ENCODE data around the gene ST6GALNAC4.

Gene ST6GALNAC4

DNA sequence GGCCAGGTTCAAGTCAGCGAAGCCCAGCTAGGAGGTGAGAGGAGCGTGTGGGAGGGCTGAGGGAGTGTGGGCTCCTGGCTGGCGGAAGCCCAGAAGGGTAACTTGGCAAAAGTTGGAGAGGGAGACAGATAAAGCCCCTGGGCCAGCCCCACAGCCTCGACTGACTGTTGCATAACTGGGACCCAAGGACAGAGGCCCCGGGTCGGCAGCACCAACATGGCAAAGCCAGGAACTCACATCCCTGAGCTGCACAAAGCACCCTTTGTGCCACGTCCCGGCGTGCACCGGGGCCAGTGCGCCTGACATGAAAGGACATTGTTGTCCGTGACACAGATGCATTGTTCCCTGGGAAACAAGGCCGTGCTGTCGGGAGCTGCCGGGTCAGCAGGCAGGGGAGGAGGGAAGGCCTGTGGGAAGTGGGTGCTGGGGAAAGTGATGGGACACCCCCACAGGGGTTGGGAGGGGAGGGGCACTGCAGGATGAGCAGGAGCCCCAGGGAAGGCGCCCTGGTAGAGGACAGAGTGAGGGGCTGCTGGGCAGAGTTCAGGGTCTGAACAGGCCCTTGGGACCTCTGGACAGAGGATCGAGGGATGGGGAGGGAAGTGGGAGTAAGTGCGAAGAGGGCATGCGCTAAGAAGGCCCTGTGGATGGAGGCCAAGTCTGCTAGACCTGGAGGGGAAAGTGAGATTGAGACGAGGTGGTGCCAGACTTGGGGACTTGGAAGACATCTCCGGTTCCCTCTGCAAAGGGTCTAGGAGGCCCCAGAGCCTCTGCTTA, 33.9 kb upstream of the ST6GALNAC4 start:
- no peaks in the 10 kb centered on the region; the same call in 1 of the 2 replicates for H3K36me3 ChIP-seq (ENCODE audit: insufficient read depth, low read length)
- no peak for DNase-seq (ENCODE audit: low read depth, low spot score)
- TF ChIP-seq POLR2AphosphoS5 (IDR thresholded peaks at IDR 0.05; ENCODE audit: borderline replicate concordance, low read depth, low read length) = no peak
- TF ChIP-seq FOXP2 (optimal IDR thresholded peaks at IDR 0.05; ENCODE audit: control extremely low read depth, extremely low read length, insufficient read depth) = no peak
- no peak for TF ChIP-seq EZH2 (IDR thresholded peaks at IDR 0.05)
- no peak overlapping the region for H3K4me3 ChIP-seq
- no peaks in the 10 kb centered on the region for H3K9me3 ChIP-seq (ENCODE audit: low read depth, low read length)
- H3K9ac ChIP-seq (ENCODE audit: insufficient read length) = no peak overlapping the region
- no peak overlapping the region for H3K27ac ChIP-seq

DNA sequence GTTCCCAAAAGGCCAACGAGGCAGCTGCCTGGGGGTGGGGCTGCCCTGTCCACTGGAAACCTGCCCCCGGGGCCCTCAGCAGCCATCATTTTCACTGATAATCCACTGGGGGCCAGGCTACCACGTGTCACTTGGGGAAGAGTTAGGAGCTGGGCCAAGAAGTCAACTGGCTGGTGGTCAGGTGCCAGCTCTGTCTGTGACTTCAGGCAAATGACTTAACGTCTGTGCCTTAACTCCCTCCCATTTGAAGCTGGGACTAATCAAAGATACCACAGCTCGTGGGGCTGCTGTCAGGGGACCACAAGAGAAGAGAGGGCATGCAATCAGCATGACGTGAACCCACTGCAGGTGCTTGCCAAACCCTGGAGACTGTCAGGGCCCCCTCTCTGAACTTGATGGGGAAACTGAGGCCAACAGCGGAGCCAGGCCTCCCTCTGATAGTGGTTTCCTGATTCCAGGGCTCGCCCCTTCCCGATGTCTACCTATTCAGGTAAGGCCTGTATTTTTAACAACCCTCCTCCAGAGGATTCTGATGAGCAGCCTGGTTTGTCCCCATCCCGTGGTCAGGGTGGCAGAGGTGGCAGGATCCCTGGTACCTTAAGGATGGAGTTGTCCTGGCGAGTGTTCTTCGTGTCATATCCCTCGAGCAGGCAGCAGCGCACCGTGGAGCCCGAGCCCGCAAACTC, 33.1 kb upstream of the ST6GALNAC4 start:
- Histone ChIP-seq H3K9ac (ENCODE audit: insufficient read length) (no peak overlapping the region), H3K4me3 (no peak overlapping the region), H3K36me3 (ENCODE audit: insufficient read depth, low read length) (no peaks in the 10 kb centered on the region; the same call in 1 of the 2 replicates), H3K27ac (no peak overlapping the region), H3K9me3 (ENCODE audit: low read depth, low read length) (no peaks in the 10 kb centered on the region)
- TF ChIP-seq POLR2AphosphoS5 (IDR thresholded peaks at IDR 0.05; ENCODE audit: borderline replicate concordance, low read depth, low read length) = no peak
- no peak for TF ChIP-seq FOXP2 (optimal IDR thresholded peaks at IDR 0.05; ENCODE audit: control extremely low read depth, extremely low read length, insufficient read depth)
- no peak for TF ChIP-seq EZH2 (IDR thresholded peaks at IDR 0.05)
- DNase-seq (ENCODE audit: low read depth, low spot score) = no peak

DNA sequence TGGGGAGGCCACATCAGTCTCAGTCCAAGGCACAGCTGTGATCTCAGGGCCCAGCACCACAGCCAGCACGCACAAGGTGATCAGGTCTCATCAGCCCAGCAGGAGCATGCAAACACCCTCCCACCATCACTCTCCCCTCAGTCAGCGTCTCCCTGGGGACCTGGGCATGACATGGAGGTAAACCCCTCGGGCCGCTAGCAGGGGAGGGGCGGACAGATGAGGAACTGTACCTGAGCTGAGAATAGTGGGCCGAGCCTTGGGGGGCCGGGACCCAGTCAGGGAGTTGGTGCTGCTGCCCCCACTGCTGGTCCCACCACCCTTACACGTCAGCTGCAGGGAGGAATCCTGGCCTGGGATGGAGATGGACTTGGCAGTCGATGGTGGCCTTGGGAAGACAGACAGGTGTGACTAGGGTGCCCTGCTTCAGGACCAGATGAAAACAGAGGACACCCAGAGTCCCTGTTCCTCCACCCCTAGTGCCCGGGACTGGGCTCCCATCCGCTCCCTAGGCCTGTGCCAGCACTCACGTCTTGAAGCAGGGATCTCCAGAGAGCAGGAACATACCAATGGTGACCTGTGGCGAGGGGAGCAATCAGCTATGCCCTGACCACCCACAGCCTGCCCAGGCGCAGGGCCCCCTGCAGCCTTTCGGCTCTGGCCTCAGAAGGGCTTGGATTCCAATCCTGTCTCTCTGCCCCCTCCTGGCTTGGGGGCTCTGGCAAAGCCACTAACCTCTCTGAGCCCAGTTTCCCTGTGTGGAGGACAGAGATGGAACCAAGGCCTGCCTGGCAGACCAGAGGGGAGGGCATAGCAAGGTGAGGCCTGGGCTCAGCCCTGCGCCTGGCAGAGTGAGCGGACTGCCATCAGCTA, 31.2 kb upstream of the ST6GALNAC4 start:
- Histone ChIP-seq H3K27ac (no peak overlapping the region), H3K36me3 (ENCODE audit: insufficient read depth, low read length) (peaks cover 10% of the 10 kb centered on the region; the same call in 1 of the 2 replicates), H3K9ac (ENCODE audit: insufficient read length) (no peak overlapping the region), H3K4me3 (no peak overlapping the region), H3K9me3 (ENCODE audit: low read depth, low read length) (no peaks in the 10 kb centered on the region)
- TF ChIP-seq EZH2 (IDR thresholded peaks at IDR 0.05) (no peak), FOXP2 (optimal IDR thresholded peaks at IDR 0.05; ENCODE audit: control extremely low read depth, extremely low read length, insufficient read depth) (no peak), POLR2AphosphoS5 (IDR thresholded peaks at IDR 0.05; ENCODE audit: borderline replicate concordance, low read depth, low read length) (no peak)
- DNase-seq (ENCODE audit: low read depth, low spot score) = no peak

DNA sequence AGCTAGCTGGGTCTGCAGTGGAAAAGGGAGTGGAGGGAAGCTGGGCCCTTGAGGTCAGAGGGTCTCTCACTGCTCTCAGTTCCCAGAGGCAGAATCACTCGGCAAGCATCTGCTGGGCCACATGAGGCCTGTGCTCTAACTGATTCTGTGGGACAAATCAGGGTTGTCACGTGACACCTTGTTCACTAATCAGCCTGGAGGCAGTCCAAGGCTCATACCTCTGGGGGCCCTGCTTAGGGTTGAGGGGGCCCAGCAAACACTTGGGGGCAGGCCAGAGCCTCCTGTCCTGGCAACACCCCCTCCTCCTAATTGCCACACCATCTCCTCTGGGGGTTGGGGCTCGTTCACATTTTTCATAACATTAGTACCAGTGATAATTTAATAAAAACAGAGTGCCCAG, 29.9 kb upstream of the ST6GALNAC4 start:
- Histone ChIP-seq H3K9ac (ENCODE audit: insufficient read length) (no peak overlapping the region), H3K4me3 (no peak overlapping the region), H3K27ac (no peak overlapping the region), H3K36me3 (ENCODE audit: insufficient read depth, low read length) (peaks cover 18% of the 10 kb centered on the region; the same call in 1 of the 2 replicates), H3K9me3 (ENCODE audit: low read depth, low read length) (no peaks in the 10 kb centered on the region)
- no peak for DNase-seq (ENCODE audit: low read depth, low spot score)
- no peak for TF ChIP-seq POLR2AphosphoS5 (IDR thresholded peaks at IDR 0.05; ENCODE audit: borderline replicate concordance, low read depth, low read length)
- no peak for TF ChIP-seq FOXP2 (optimal IDR thresholded peaks at IDR 0.05; ENCODE audit: control extremely low read depth, extremely low read length, insufficient read depth)
- no peak for TF ChIP-seq EZH2 (IDR thresholded peaks at IDR 0.05)

DNA sequence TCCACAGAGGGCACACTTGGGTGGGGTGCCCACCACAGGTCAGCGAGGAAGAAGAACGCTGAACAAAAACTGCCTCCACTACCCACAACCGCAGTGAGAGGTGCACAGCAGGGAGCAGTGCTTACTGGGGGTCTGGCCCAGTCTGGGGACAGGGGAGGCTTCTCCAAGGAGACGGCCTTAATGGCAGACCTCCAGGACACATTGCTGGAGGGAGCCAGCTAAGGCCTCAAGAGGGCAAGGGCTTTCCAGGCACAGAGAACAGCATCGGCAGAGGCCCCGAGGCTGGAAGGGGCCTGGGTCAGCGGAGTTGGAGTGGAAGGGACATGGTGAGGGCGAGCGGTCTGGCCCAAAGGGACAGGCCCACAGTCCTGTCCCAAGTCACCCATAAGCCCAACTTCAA, 29.1 kb upstream of the ST6GALNAC4 start:
- Histone ChIP-seq H3K36me3 (ENCODE audit: insufficient read depth, low read length) (peaks cover 18% of the 10 kb centered on the region; the same call in 1 of the 2 replicates), H3K27ac (no peak overlapping the region)
- TF ChIP-seq EZH2 (IDR thresholded peaks at IDR 0.05) = no peak
- no peak for TF ChIP-seq FOXP2 (optimal IDR thresholded peaks at IDR 0.05; ENCODE audit: control extremely low read depth, extremely low read length, insufficient read depth)
- no peak for TF ChIP-seq POLR2AphosphoS5 (IDR thresholded peaks at IDR 0.05; ENCODE audit: borderline replicate concordance, low read depth, low read length)

DNA sequence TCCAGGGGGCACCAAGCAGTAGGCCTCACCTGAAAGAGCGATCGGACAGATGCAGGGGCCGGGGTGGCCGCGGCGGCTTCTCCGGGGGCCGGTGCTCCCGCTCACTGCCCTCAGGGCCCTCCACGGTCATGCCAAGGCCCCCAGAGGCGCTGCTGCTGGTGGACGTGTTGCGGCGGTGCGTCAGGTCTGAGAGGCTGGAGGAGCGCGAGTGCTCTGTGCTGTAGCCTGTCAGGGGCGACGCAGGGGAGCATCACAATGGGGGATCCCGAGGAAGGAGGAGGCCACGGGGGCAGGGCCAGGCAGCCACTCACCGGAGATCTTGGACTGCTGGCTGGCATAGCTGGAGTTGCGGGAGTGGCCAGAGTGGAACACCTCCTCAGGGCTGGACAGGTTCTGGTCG, 28.5 kb upstream of the ST6GALNAC4 start:
- Histone ChIP-seq H3K36me3 (ENCODE audit: insufficient read depth, low read length) (peaks cover 18% of the 10 kb centered on the region; the same call in 1 of the 2 replicates), H3K9me3 (ENCODE audit: low read depth, low read length) (no peaks in the 10 kb centered on the region), H3K4me3 (no peak overlapping the region), H3K9ac (ENCODE audit: insufficient read length) (no peak overlapping the region), H3K27ac (no peak overlapping the region)
- no peak for TF ChIP-seq POLR2AphosphoS5 (IDR thresholded peaks at IDR 0.05; ENCODE audit: borderline replicate concordance, low read depth, low read length)
- no peak for DNase-seq (ENCODE audit: low read depth, low spot score)

More for the DNA sequence above, 29.1 kb upstream of the ST6GALNAC4 start:
- Histone ChIP-seq H3K9me3 (ENCODE audit: low read depth, low read length) (no peaks in the 10 kb centered on the region), H3K4me3 (no peak overlapping the region), H3K9ac (ENCODE audit: insufficient read length) (no peak overlapping the region)
- DNase-seq (ENCODE audit: low read depth, low spot score) = no peak

DNA sequence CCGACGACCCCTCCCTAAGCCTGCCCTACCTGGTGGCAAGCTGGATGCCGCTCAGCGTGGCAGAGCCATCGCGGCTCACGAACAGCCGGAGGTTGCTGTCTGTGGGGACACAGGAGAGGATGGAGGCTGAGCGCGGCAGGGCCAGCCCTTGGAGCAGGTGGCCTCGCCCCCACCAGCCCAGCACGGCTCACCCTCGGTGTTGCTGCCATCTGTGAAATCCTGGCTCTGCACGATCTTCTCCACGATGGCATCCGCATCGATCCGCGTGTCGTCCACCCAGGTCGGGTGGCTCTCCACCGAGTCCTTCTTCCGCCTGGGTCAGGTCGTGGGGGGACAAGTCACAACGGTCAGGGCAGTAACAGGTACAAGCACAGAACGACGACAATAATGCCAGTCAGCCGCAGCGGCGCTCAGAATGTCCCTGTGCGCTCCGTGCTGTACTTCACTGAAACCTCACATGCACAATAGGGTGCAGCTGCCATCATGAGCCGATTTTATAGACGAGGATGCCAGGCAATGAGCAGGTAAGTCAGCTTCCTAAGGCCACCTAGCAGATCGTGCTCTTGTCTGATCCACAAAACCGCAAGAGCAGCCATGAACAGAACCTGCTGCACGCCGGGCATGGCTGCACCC, 27.9 kb upstream of the ST6GALNAC4 start:
- Histone ChIP-seq H3K9me3 (ENCODE audit: low read depth, low read length) (no peaks in the 10 kb centered on the region), H3K4me3 (no peak overlapping the region), H3K9ac (ENCODE audit: insufficient read length) (no peak overlapping the region), H3K27ac (no peak overlapping the region), H3K36me3 (ENCODE audit: insufficient read depth, low read length) (peaks cover 18% of the 10 kb centered on the region; the same call in 1 of the 2 replicates)
- no peak for DNase-seq (ENCODE audit: low read depth, low spot score)
- TF ChIP-seq FOXP2 (optimal IDR thresholded peaks at IDR 0.05; ENCODE audit: control extremely low read depth, extremely low read length, insufficient read depth) (no peak), POLR2AphosphoS5 (IDR thresholded peaks at IDR 0.05; ENCODE audit: borderline replicate concordance, low read depth, low read length) (no peak), EZH2 (IDR thresholded peaks at IDR 0.05) (no peak)

All from SK-N-MC (cell line).